PC-3 (cell line): ENCODE measurements around the gene FOXC2. TPM values are rescaled to one million over a fixed set of nuclear protein-coding genes. Genes with fewer than 3 reads are reported as not detected.

Experiments used
- ATAC-seq: fragments of 200-7000 bp; cut with Tn5 transposase; 2 replicates; pipeline ENCODE4 v1.9.1; 2020; ENCODE audit warnings: mild to moderate bottlenecking, moderate library complexity
- BruUV-seq: library from RNA; stranded (reverse); fragments of 400-500 nt; replicated peaks from 2 replicates; lab custom pipeline; 2021; lab: Mats Ljungman, UMichigan
- CTCF ChIA-PET: fragments of 300-600 bp; sonication (Branson Sonifier 250); formaldehyde crosslinking; loops from one replicate; lab custom pipeline; 2022; ENCODE audit warnings: antibody characterized with exemption; lab: Charles Lee
- POLR2A ChIA-PET: fragments of 300-600 bp; sonication (Branson Sonifier 250); formaldehyde crosslinking; loops from one replicate; lab custom pipeline; 2022; ENCODE audit warnings: antibody characterized with exemption; ENCODE audit not compliant: unreplicated experiment; lab: Charles Lee
- DNase-seq: peaks from one replicate; pipeline ENCODE4 v3.0.0-alpha.2; 2015
- H2AFZ ChIP-seq: fragments of 300-600 bp; sonication (generic); 2 replicates; pipeline ENCODE4 v1.6.0; 2016; ENCODE audit warnings: antibody characterized with exemption, low read length
- H3F3A ChIP-seq: fragments of 300-600 bp; sonication (generic); one replicate; pipeline ENCODE4 v1.6.0; 2017; ENCODE audit warnings: antibody characterized with exemption, low read length, control low read depth, mild to moderate bottlenecking; ENCODE audit not compliant: unreplicated experiment
- H3K27ac ChIP-seq: fragments of 300-600 bp; sonication (generic); 2 replicates; pipeline ENCODE4 v1.5.1; 2016; ENCODE audit warnings: mild to moderate bottlenecking, low read length
- H3K27me3 ChIP-seq: fragments of 300-600 bp; sonication (generic); 2 replicates; pipeline ENCODE4 v1.6.1; 2016; ENCODE audit warnings: low read length, mixed read lengths
- H3K36me3 ChIP-seq: fragments of 300-600 bp; sonication (generic); 2 replicates; pipeline ENCODE4 v1.6.1; 2016; ENCODE audit warnings: low read depth, mixed run types, low read length, mixed read lengths
- H3K4me1 ChIP-seq: fragments of 300-600 bp; sonication (generic); 2 replicates; pipeline ENCODE4 v1.5.1; 2016; ENCODE audit warnings: low read length; ENCODE audit not compliant: insufficient read depth
- H3K4me2 ChIP-seq: fragments of 300-600 bp; sonication (generic); 2 replicates; pipeline ENCODE4 v1.6.0; 2016; ENCODE audit warnings: low read length
- H3K4me3 ChIP-seq: fragments of 300-600 bp; sonication (generic); 2 replicates; pipeline ENCODE4 v1.5.1; 2016; ENCODE audit warnings: mild to moderate bottlenecking, low read length, mixed read lengths
- H3K79me2 ChIP-seq: fragments of 300-600 bp; sonication (generic); 2 replicates; pipeline ENCODE4 v1.6.1; 2017; ENCODE audit warnings: low read length, mixed read lengths
- H3K9ac ChIP-seq: fragments of 300-600 bp; sonication (generic); 2 replicates; pipeline ENCODE4 v1.6.0; 2016; ENCODE audit warnings: mild to moderate bottlenecking, low read length
- H3K9me2 ChIP-seq: fragments of 300-600 bp; sonication (generic); replicated peaks from 2 replicates; pipeline ENCODE4 v1.6.1; 2016; ENCODE audit warnings: mixed run types, low read length, mixed read lengths
- H3K9me3 ChIP-seq: fragments of 300-600 bp; sonication (generic); 2 replicates; pipeline ENCODE4 v1.6.1; 2016; ENCODE audit warnings: low read length, mixed read lengths
- H4K20me1 ChIP-seq: fragments of 300-600 bp; sonication (generic); 2 replicates; pipeline ENCODE4 v1.6.1; 2016; ENCODE audit warnings: low read length, mixed read lengths
- EZH2 ChIP-seq: fragments of 300-600 bp; sonication (generic); IDR thresholded peaks from one replicate; pipeline ENCODE4 v1.6.1; 2017; ENCODE audit warnings: antibody characterized with exemption, mild to moderate bottlenecking, low read length; ENCODE audit not compliant: unreplicated experiment
- EZH2phosphoT487 ChIP-seq: fragments of 300-600 bp; sonication (generic); IDR thresholded peaks from 2 replicates; pipeline ENCODE4 v1.6.1; 2018; ENCODE audit warnings: mild to moderate bottlenecking, antibody characterized with exemption, low read length, borderline replicate concordance
- intact Hi-C: fragments of 100-400 bp; cut with micrococcal nuclease; formaldehyde crosslinking; loops from 2 replicates; pipeline ENCODE4 v1.9.0; 2023
- total RNA-seq: library from RNA; depleted of rRNA; stranded (reverse); fragments of >200 nt; gene quantifications from 2 replicates; pipeline ENCODE4 v1.2.3, GENCODE V29; 2014
- TF ChIP-seq, protein P1 (sequence below): fragments of 300-600 bp; sonication (generic); conservative IDR thresholded peaks from 2 replicates; pipeline ENCODE4 v1.5.1; 2017; ENCODE audit warnings: antibody characterized with exemption, low read depth, mild to moderate bottlenecking, low read length

Gene FOXC2
- total RNA-seq, 1 experiment from 2014 or later, result not detected

GRCh38 chr16:86545954-86546637 is 20.5 kb upstream of the FOXC2 start:
- Histone ChIP-seq H3K79me2 (no peaks in the 10 kb centered on the region), H3K9me3 (no peaks in the 10 kb centered on the region), H3K27ac (no peak overlapping the region), H3K9me2 (no peaks in the 10 kb centered on the region), H3K9ac (no peak overlapping the region), H3K4me2 (no peak overlapping the region), H3F3A (no peaks in the 10 kb centered on the region), H3K36me3 (no peaks in the 10 kb centered on the region), H2AFZ (no peak overlapping the region), H4K20me1 (no peaks in the 10 kb centered on the region), H3K4me3 (no peak overlapping the region), H3K27me3 (no peaks in the 10 kb centered on the region), H3K4me1 (no peaks in the 10 kb centered on the region)
- intact Hi-C loops, result no loop called here
- ChIA-PET CTCF (no interaction called here), POLR2A (interaction anchor here (0.7 kb wide), 1 partner anchor 878 kb away, joined by 4 read pairs; no protein-coding TSS in a partner anchor)
- no peak for DNase-seq
- TF ChIP-seq EZH2phosphoT487, result no peak
- TF ChIP-seq, protein P1, sequence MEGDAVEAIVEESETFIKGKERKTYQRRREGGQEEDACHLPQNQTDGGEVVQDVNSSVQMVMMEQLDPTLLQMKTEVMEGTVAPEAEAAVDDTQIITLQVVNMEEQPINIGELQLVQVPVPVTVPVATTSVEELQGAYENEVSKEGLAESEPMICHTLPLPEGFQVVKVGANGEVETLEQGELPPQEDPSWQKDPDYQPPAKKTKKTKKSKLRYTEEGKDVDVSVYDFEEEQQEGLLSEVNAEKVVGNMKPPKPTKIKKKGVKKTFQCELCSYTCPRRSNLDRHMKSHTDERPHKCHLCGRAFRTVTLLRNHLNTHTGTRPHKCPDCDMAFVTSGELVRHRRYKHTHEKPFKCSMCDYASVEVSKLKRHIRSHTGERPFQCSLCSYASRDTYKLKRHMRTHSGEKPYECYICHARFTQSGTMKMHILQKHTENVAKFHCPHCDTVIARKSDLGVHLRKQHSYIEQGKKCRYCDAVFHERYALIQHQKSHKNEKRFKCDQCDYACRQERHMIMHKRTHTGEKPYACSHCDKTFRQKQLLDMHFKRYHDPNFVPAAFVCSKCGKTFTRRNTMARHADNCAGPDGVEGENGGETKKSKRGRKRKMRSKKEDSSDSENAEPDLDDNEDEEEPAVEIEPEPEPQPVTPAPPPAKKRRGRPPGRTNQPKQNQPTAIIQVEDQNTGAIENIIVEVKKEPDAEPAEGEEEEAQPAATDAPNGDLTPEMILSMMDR, result no peak
- TF ChIP-seq EZH2, result no peak
- BruUV-seq, result no TSS peak
- ATAC-seq, result no peak

DNA sequence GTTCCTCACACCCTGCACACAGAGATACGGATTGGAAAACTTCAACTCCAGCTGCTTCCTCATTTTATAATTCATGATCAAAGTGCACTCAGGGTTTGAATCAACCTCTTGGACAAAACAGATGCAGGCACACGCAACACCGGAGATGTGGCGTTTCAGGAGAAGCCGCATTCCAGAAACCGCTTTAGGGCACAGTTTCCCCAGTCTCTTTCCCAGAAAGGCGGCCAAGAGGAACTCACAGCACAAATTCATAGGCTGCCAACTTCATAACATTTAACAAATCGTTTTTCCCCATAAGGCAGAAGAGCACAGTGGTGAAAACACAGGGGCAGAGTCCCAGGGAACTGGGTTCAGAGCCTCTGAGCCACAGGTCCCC is 20.0 kb upstream of the FOXC2 start:
- ATAC-seq (no peak), DNase-seq (no peak)
- Histone ChIP-seq H3K79me2 (no peaks in the 10 kb centered on the region), H3K4me2 (no peak overlapping the region), H2AFZ (no peak overlapping the region), H3K9ac (no peak overlapping the region), H3F3A (no peaks in the 10 kb centered on the region), H3K9me3 (no peaks in the 10 kb centered on the region), H3K27ac (no peak overlapping the region), H3K4me3 (no peak overlapping the region), H3K27me3 (no peaks in the 10 kb centered on the region), H3K4me1 (no peaks in the 10 kb centered on the region), H3K9me2 (no peaks in the 10 kb centered on the region), H4K20me1 (no peaks in the 10 kb centered on the region), H3K36me3 (no peaks in the 10 kb centered on the region; the same call in 1 of the 2 replicates)
- TF ChIP-seq EZH2phosphoT487 (no peak), EZH2 (no peak)
- TF ChIP-seq, protein P1, result no peak
- POLR2A ChIA-PET, result interaction anchor here (0.7 kb wide), 1 partner anchor 877 kb away, joined by 4 read pairs; no protein-coding TSS in a partner anchor
- intact Hi-C loops, result no loop called here
- CTCF ChIA-PET, result no interaction called here
- no TSS peak for BruUV-seq

GRCh38 chr16:86547286-86547685 is 19.3 kb upstream of the FOXC2 start:
- intact Hi-C loops, result no loop called here
- Histone ChIP-seq H3K27ac (no peak overlapping the region), H3K4me3 (no peak overlapping the region), H3K9me2 (no peaks in the 10 kb centered on the region), H3K36me3 (no peaks in the 10 kb centered on the region; the same call in 1 of the 2 replicates), H3K79me2 (no peaks in the 10 kb centered on the region), H3K4me2 (no peak overlapping the region), H2AFZ (no peak overlapping the region), H3F3A (no peaks in the 10 kb centered on the region), H3K4me1 (no peaks in the 10 kb centered on the region), H3K27me3 (no peaks in the 10 kb centered on the region), H3K9ac (no peak overlapping the region), H3K9me3 (no peaks in the 10 kb centered on the region), H4K20me1 (no peaks in the 10 kb centered on the region)
- no TSS peak for BruUV-seq
- POLR2A ChIA-PET, result no interaction called here
- CTCF ChIA-PET, result no interaction called here
- no peak for ATAC-seq
- DNase-seq, result no peak
- TF ChIP-seq EZH2, result no peak
- no peak for TF ChIP-seq EZH2phosphoT487
